GM18861 (cell line): Measurements from ENCODE around the gene MEGF10.

Source experiments
- ATAC-seq: cut with Tn5 transposase; IDR thresholded peaks from one replicate; pipeline ENCODE4 v1.9.1; 2021; ENCODE audit not compliant: unreplicated experiment

The MEGF10 gene

GRCh38 chr5:127431977-127432585, 141.5 kb downstream of the MEGF10 start:
- no peak for ATAC-seq

- ATAC-seq, result no peak
Measured at GRCh38 chr5:127433526-127433925, 142.9 kb downstream of the MEGF10 start.

DNA sequence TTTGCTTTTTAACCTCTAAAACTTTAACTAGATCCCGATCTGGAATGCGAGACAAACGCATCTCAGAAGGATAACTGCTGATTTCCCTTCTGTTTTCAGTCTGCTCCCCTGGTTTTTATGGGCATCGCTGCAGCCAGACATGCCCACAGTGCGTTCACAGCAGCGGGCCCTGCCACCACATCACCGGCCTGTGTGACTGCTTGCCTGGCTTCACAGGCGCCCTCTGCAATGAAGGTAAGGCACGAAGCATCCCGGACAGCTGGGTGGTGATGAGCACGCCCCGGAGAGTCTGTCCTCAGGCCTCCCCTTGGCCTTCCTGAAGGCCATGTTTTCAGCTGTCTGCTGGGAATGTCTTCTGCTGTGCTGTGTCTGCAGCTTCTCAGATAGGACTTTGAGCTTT, 144.0 kb downstream of the MEGF10 start:
- no peak for ATAC-seq

GRCh38 chr5:127435821-127436220, 145.2 kb downstream of the MEGF10 start:
- no peak for ATAC-seq

DNA sequence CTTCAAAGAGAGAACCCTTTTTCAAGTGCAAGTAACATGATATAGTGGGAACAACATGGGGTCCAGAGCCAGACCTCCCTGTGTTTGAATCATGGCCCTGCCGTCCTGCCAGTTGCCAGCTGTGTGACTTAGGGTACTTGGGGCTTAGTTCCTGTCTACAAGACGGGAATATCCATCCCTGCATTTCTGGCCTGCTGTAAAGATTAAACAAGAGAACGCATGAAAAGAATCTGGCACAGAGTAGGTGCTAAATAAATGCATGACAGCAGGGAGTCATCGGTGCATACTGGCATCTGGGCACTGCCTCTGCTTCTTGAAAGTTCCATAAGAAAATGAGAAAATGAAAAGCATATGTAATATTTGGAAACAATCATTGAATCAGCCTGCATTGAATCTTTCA, 149.0 kb downstream of the MEGF10 start:
- no peak for ATAC-seq

GRCh38 chr5:127440831-127441230, 150.2 kb downstream of the MEGF10 start:
- ATAC-seq, result no peak

DNA sequence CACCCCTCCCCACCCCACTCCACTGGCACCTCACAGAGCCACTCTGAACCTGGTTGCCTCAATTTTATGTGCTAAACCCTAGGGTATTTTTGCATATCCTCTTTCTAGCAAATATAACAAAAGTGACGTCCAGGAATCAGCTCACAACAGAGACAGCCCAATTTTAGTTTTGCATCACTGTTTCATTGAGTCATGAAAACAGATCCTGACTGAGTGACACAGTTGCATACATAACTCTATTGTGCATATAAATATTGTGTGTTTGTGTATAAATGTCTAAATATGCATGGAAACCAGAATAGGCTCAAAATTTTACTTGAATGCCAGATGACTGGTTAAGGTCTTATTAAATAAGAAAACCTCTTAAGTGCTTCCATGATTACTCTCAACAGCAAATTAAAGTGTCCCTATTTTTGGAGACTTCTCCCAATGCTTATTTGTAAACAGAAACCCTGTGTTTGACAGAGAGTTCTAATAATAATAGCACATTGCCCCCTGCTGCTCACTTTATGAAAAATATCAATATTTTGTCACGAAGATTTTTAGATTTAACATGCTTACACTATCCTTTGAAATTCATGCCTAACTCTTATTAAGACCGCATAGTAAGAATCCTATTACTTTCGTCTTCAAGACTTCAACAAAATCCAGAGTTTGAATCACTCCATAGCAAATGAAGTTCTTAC, 151.3 kb downstream of the MEGF10 start:
- ATAC-seq, result no peak

GRCh38 chr5:127444171-127444570, 153.6 kb downstream of the MEGF10 start:
- ATAC-seq, result no peak

DNA sequence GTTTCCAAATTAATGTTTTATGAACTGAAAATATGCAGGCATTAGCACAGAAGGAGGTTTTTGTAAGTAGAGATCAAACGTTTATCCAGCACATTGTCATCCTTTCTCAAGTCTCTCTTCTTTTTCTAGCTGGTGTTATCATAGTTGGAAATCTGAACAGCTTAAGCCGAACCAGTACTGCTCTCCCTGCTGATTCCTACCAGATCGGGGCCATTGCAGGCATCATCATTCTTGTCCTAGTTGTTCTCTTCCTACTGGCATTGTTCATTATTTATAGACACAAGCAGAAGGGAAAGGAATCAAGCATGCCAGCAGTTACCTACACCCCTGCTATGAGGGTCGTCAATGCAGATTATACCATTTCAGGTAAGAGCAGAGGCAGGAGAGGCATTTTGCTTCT, 154.7 kb downstream of the MEGF10 start:
- ATAC-seq, result no peak

GRCh38 chr5:127446626-127447025, 156.0 kb downstream of the MEGF10 start:
- no peak for ATAC-seq

DNA sequence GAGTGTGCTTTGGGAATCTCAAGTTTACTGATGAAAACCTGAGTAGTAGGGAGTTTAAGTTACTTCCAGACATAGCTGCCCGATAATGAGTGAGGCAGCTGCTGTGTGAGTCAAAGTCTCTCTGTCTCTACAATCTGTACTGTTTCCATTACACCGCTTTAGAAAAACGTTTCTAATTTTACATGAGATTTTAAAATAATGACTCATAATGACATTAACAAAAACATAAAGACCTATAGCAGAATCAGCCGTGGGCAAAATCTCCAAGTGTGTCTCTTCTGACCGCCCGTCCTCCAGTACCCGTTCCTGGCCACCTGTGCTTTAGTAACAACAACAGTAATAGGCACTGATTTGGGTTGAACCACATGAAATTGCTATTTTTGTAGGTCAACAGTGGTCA, 157.2 kb downstream of the MEGF10 start:
- no peak for ATAC-seq

DNA sequence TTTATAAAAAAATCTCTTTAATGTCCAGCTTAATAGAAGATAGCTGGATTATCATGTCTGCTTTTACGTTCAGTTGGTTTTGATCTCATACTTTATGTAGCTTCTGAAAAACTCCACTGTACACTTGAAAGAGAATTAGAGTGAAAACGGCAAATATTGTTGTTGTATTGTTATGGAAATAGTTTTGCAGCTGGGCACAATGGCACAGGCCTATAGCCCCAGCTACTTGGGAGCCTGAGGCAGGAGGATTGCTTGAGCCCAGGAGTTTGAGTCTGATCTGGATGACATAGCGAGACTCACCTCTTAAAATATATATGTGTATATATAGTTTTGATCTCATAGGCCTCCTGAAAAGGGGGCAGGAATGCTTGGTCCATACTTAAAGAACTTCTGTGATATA, 159.4 kb downstream of the MEGF10 start:
- no peak for ATAC-seq

DNA sequence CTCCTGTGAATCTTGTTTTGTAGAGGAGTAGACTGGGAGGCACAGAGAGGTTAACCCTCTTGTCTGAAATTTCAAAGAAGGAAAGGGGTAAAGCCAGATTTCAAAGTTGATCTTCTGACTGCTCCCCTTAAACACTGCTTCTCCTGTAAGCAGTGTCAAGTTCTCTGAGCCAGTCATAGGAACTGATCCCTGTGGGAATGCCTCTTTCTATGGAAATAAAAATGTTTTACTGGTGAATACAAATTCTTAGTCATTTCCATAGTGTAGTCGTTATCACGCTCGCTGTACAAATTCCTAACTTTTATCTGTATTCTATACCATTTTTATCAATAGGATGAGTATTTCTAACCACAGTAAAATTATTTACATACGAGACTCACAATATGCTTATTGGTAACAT, 160.5 kb downstream of the MEGF10 start:
- no peak for ATAC-seq

GRCh38 chr5:127452626-127453025, 162.0 kb downstream of the MEGF10 start:
- ATAC-seq, result no peak

DNA sequence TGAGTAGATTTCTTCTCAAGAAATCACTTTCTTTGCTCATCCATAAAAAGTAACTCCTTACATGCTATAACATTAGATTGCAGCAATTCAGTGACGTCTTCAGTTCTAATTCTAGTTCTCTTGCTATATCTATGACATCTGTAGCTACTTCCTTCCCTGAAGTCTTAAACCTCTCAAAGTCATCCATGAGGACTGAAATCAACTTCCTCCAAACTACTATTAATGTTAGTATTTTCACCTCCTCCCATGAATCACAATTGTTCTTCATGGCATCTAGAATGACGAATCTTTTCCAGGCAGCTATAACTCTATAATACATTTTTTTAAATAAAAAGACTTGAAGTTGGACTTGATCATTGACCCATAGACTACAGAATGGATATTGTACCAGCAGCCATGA, 180.6 kb downstream of the MEGF10 start:
- ATAC-seq, result no peak

- ATAC-seq, result no peak
Measured at GRCh38 chr5:127472700-127473099, 182.1 kb downstream of the MEGF10 start.

- no peak for ATAC-seq
Measured at GRCh38 chr5:127486471-127486870, 195.9 kb downstream of the MEGF10 start.

DNA sequence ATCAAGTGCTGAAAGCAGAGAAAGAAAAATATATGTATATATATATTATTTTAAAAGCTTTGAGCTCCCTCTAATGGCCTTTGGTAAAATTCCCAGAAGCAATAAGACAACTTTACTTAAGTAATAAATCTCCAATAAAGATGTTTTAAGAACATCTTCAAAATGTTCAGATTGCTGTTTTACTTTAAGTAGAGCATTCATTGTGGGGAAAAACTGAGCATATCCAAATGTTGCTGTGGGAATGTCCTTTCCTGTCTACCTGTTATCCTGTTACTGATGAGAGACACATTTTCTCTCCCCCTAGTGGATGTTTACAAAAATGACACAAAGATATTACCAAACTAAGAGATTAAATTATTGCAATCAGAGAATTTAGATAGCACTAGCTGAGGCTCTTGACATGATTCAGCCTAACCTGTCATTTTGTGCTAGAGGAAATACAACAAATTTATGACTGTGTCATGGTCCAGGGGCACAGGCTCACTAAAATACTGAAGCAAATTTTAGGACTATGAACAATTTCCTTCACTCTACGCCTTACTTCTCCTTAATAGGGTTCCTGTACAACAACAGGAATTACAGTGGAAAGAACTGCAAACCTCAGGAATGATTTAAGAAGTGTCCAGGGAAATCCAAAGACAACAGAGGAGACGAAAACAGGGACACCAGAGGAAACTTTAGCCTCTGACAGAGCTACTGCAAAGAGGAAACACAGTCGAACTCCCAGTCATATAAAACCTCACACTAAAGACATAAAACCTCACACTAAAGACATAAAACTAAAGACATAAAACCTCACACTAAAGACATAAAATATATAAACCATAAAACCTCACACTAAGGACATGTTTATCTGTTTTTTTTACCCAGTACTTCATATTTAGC, 202.5 kb downstream of the MEGF10 start:
- peak; percentile 83 for ATAC-seq

- no peak for ATAC-seq
Measured at GRCh38 chr5:127498548-127498947, 208.0 kb downstream of the MEGF10 start.

DNA sequence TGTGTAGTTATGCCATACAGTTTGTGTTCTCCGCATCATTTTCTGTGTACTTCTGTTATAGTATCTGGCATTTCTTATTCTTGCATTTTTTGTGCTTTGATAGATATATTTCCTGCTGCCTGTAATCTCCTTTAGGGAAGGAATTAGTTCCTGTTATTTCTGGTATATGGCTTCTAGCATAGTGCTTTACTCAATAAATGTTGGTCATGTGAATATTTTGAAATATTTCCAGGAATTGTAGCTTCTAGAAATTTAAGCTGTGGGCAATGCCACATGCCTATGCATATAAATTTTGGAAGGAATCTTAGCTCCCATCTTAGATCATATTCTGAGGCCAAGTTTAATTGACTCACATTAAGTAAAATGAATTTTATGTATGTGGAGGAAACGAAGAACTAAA, 215.3 kb downstream of the MEGF10 start:
- no peak for ATAC-seq

GRCh38 chr5:127506616-127507015, 216.0 kb downstream of the MEGF10 start:
- ATAC-seq, result no peak
